Measurements from ENCODE around the gene TMPRSS3.

TMPRSS3 gene

GRCh38 chr21:42381347-42381984 lies 14.4 kb downstream of the TMPRSS3 start:
- H3K4me1 ChIP-seq (ENCODE audit: control insufficient read depth, low read length) = peaks cover 23% of the 10 kb centered on the region
- no peaks in the 10 kb centered on the region for H3K9me3 ChIP-seq (ENCODE audit: control insufficient read depth, insufficient read depth, low read length)
- H3F3A ChIP-seq (ENCODE audit: control insufficient read depth, insufficient read depth) = no peaks in the 10 kb centered on the region
- H4K20me1 ChIP-seq (ENCODE audit: control insufficient read depth, insufficient read depth, low read depth, low read length) = no peaks in the 10 kb centered on the region
- H3K36me3 ChIP-seq (ENCODE audit: control insufficient read depth, low read length) = no peaks in the 10 kb centered on the region
- no peaks in the 10 kb centered on the region for H3K79me2 ChIP-seq (ENCODE audit: control insufficient read depth, low read length)
- no peaks in the 10 kb centered on the region for H3K9me2 ChIP-seq (replicated peaks; ENCODE audit: control insufficient read depth, low read length)
- H3K4me2 ChIP-seq (ENCODE audit: low read length) = no peak overlapping the region
- peaks cover 13% of the 10 kb centered on the region; the same call in 1 of the 2 replicates for H3K27me3 ChIP-seq (ENCODE audit: control insufficient read depth, low read length)
- no peak overlapping the region for H3K27ac ChIP-seq (ENCODE audit: low read depth, low read length)
- TF ChIP-seq EZH2phosphoT487 (IDR thresholded peaks at IDR 0.05; ENCODE audit: borderline replicate concordance, low read length) (no peak), CTCF (IDR thresholded peaks at IDR 0.05; ENCODE audit: low read depth, low read length, poor library complexity, severe bottlenecking) (peak; percentile 92)
- no peak overlapping the region for H3K4me3 ChIP-seq (ENCODE audit: low read length)

GRCh38 chr21:42379426-42380215 lies 16.2 kb downstream of the TMPRSS3 start:
- Histone ChIP-seq H3K9me3 (ENCODE audit: control insufficient read depth, insufficient read depth, low read length) (no peaks in the 10 kb centered on the region), H3F3A (ENCODE audit: control insufficient read depth, insufficient read depth) (no peaks in the 10 kb centered on the region), H4K20me1 (ENCODE audit: control insufficient read depth, insufficient read depth, low read depth, low read length) (no peaks in the 10 kb centered on the region), H3K36me3 (ENCODE audit: control insufficient read depth, low read length) (no peaks in the 10 kb centered on the region), H3K79me2 (ENCODE audit: control insufficient read depth, low read length) (no peaks in the 10 kb centered on the region), H3K9me2 (replicated peaks; ENCODE audit: control insufficient read depth, low read length) (no peaks in the 10 kb centered on the region), H3K27ac (ENCODE audit: low read depth, low read length) (no peak overlapping the region), H3K4me3 (ENCODE audit: low read length) (no peak overlapping the region), H3K4me2 (ENCODE audit: low read length) (peak overlapping the region; percentile 38), H3K4me1 (ENCODE audit: control insufficient read depth, low read length) (peaks cover 15% of the 10 kb centered on the region), H3K27me3 (ENCODE audit: control insufficient read depth, low read length) (peaks cover 12% of the 10 kb centered on the region)
- TF ChIP-seq CTCF (IDR thresholded peaks at IDR 0.05; ENCODE audit: low read depth, low read length, poor library complexity, severe bottlenecking) = no peak
- no peak for TF ChIP-seq EZH2phosphoT487 (IDR thresholded peaks at IDR 0.05; ENCODE audit: borderline replicate concordance, low read length)

GRCh38 chr21:42378418-42378817 lies 17.4 kb downstream of the TMPRSS3 start:
- no peaks in the 10 kb centered on the region for H3K36me3 ChIP-seq (ENCODE audit: control insufficient read depth, low read length)
- no peaks in the 10 kb centered on the region for H4K20me1 ChIP-seq (ENCODE audit: control insufficient read depth, insufficient read depth, low read depth, low read length)
- no peak overlapping the region for H3K4me3 ChIP-seq (ENCODE audit: low read length)
- H3K79me2 ChIP-seq (ENCODE audit: control insufficient read depth, low read length) = no peaks in the 10 kb centered on the region
- H3K9me2 ChIP-seq (replicated peaks; ENCODE audit: control insufficient read depth, low read length) = no peaks in the 10 kb centered on the region
- H3K9me3 ChIP-seq (ENCODE audit: control insufficient read depth, insufficient read depth, low read length) = no peaks in the 10 kb centered on the region
- no peak overlapping the region for H3K4me2 ChIP-seq (ENCODE audit: low read length)
- TF ChIP-seq EZH2phosphoT487 (IDR thresholded peaks at IDR 0.05; ENCODE audit: borderline replicate concordance, low read length) = no peak
- TF ChIP-seq CTCF (IDR thresholded peaks at IDR 0.05; ENCODE audit: low read depth, low read length, poor library complexity, severe bottlenecking) = no peak
- no peak overlapping the region for H3K27ac ChIP-seq (ENCODE audit: low read depth, low read length)
- peaks cover 8% of the 10 kb centered on the region for H3K4me1 ChIP-seq (ENCODE audit: control insufficient read depth, low read length)
- peaks cover 20% of the 10 kb centered on the region for H3K27me3 ChIP-seq (ENCODE audit: control insufficient read depth, low read length)
- no peaks in the 10 kb centered on the region for H3F3A ChIP-seq (ENCODE audit: control insufficient read depth, insufficient read depth)
